GM12873 (cell line): ENCODE measurements around the gene MALRD1.

Experiments used
- TF ChIP-seq, protein P1 (sequence below): IDR thresholded peaks from 2 replicates; pipeline ENCODE4 v1.5.1; 2012; ENCODE audit warnings: low read depth, mild to moderate bottlenecking, moderate library complexity, low read length, control low read depth; ENCODE audit not compliant: insufficient read depth; ENCODE audit errors: missing control alignments

Gene MALRD1

DNA sequence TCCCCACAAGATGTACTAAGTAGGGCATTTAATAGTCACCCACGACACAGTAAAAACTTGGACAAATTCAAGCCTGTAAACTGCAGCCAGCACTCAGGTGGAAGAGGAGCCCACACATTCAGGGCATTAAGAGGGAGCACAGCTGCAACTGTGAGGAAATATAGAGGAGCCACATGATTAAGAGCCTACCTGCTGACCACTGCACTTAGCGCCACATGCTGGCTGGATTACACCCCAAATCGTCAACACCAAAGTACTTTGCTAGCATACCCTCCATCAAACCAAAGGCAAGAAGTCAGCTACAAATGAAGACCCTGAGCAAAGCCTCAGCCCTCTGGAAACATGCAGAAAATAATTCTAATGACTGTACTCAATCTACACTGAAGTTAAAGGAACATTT lies 445.3 kb downstream of the MALRD1 start:
- TF ChIP-seq, protein P1, sequence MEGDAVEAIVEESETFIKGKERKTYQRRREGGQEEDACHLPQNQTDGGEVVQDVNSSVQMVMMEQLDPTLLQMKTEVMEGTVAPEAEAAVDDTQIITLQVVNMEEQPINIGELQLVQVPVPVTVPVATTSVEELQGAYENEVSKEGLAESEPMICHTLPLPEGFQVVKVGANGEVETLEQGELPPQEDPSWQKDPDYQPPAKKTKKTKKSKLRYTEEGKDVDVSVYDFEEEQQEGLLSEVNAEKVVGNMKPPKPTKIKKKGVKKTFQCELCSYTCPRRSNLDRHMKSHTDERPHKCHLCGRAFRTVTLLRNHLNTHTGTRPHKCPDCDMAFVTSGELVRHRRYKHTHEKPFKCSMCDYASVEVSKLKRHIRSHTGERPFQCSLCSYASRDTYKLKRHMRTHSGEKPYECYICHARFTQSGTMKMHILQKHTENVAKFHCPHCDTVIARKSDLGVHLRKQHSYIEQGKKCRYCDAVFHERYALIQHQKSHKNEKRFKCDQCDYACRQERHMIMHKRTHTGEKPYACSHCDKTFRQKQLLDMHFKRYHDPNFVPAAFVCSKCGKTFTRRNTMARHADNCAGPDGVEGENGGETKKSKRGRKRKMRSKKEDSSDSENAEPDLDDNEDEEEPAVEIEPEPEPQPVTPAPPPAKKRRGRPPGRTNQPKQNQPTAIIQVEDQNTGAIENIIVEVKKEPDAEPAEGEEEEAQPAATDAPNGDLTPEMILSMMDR: no peak

DNA sequence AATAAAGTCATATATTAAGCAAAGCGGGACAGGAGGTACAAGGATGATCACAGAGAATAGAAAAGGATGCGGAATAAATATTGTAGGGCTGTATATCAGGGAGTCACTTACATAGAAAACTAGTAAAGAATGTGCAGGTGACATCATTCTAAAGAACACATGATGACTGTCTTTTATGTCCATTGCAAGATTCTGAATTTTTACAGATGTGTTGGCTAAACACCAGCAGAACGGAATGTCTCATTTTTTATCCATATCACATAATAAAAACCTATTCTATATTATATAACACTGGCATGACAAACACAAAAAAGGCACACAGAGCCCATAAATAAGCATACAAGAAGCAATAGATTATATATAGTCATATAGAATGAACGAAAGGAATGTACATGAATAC lies 448.4 kb downstream of the MALRD1 start:
- TF ChIP-seq, protein P1: no peak

DNA sequence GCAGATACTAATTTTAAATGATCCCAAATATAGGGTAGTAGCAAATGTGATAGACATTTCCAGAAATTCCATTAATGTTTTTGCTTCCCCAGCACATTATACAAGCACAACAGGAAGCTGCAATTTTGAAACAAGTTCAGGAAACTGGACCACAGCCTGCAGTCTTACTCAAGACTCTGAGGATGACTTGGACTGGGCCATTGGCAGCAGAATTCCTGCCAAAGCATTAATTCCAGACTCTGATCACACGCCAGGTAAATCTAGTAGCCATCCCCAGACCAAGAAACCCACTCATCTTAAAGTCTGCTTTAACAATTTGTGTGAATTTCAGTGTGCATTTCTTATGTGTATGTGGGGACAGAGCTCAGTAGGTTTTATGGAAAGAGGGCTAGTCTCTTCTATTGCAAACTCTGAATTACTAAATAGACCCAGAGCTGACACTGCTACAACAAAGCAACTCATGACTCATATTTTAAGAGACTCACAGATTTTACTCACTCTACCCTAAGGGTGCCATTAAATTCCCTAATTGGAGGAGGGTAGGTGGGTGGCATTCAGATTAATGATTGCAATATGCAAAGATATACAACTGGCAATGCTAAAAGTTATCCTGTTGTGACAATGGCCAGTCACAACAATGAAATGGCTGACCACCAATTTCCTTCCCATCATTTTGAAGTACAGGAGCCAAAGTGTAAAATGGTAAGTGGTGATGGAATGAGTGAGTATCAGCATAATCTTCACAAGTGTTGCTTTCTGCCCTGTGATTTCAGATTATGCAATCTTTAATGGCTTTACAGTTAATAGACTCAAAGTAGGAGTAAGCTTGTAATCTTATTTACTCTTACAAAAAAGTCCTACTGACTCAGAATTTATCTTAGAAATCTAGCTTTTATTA lies 450.0 kb downstream of the MALRD1 start:
- TF ChIP-seq, protein P1: no peak

DNA sequence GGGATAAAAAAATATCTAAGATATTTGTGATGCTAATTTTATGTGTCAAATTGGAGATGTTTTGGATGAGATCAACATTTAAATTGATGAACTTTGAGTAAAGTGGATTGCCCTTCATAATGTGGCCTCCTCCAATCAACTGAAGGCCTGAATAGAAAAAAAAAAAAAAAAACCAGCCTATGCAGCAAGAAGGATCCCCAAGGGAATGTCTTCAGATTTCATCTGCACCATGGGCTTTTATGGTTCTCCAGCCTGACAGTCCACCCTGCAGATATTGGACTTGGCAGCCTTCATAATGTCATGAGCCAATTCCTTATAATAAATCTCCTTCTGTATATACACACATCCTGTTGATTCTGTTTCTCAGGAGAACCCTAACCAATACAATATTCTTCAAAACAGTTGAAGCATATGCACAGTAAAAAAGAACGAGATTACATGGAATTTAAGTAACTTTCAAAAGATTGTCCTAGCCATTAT lies 450.7 kb downstream of the MALRD1 start:
- TF ChIP-seq, protein P1: no peak

DNA sequence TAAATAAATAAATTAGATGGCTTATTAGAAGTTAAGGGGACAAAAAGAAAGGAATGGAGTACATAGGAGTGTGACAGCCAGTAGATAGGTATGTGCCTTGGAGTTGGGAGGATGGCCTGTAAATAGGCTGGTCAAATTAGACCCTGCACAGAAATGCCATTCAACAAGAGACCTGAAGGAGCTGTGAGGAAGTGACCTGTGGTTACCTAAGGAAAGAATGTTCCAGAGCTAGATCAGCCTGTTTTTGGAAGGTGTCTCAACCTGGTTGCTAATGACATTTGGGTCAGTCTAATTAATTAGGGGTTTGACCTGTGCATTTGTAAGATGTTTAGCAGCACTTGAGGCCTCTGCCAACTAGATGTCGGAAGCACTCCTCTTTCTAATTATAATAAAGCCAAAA lies 452.4 kb downstream of the MALRD1 start:
- TF ChIP-seq, protein P1: no peak

DNA sequence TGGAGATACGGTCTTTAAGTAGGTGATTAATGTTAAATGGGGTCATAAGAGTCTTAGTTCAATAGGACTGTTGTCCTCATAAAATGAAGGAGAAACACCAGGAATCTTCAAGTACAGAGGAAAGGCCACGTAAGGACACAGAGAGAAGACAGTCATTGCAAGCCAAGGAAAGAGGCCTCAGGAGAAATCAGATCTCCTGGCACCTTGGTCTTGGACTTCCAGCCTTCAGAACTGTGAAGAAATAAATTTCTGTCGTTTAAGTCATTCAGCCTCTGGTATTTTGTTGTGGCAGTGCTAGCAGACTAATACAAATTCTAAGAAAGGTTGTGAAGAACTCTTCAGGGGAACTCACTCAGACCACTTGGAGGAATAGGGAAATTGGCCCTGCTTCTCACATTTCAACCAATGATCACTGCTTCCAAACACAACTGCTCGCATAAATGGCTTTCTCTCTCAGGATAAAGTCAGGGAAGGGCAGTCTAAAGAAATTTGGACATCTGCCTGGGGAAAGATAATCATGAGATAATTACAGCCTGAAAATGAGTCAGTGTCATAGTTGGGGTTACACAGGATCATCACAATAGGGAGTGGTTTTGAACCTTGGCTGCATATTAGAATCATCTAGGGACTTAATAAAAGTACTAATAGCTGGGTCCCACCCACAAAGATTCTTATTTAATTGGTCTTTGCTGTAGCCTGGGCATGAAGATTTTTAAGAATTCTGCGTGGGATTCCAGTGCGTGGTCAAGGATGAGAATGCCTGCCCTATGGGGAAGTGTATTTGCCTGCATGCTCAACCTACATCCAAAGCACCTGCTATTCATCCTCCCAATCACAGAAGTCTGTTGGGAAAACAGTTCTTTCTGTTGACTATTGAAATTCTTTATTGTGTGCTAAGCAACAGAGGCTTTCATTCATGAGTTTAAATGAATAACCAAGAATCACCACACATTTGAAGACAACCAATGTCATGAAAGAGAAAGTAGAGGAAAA lies 457.0 kb downstream of the MALRD1 start:
- TF ChIP-seq, protein P1: no peak

DNA sequence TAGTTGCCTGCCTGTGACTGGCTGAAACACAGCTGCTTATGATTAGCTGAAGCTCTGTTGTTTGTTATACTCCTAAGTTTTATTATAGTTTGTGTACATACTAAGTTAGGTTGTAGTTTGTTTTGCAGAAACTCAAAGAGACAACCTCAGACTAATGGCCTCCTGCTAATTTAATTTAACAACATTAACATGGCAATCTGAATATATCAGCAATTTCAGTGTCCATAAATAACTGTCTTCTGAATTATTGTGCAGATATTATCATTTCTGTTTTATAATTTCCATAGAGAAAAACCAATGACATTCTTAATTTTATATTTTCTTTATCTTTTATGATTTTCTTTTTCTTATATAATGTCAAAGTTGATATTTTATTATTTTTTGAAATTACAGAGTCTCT lies 469.5 kb downstream of the MALRD1 start:
- TF ChIP-seq, protein P1: no peak
